Muscle of leg (tissue), 11 donors: ENCODE data around the gene LRRC52. TPM values are rescaled to one million over a fixed set of nuclear protein-coding genes. Genes with fewer than 3 reads are reported as not detected.
"Not testable (repeated sequence)": the region's sequence is repeated elsewhere in the genome, so short reads cannot be mapped to it uniquely, and the experiment has no call there.

Source experiments
- DNase-seq: peaks from one replicate; pipeline ENCODE4 v3.0.0; 2013
- H3K27ac ChIP-seq: one replicate; pipeline ENCODE4 v1.5.1; 2013; ENCODE audit warnings: mild to moderate bottlenecking, low read length, control low read depth
- H3K27me3 ChIP-seq: one replicate; pipeline ENCODE4 v1.6.1; 2013; ENCODE audit warnings: low read length; ENCODE audit not compliant: control insufficient read depth, insufficient read depth
- H3K36me3 ChIP-seq: one replicate; pipeline ENCODE4 v1.6.1; 2013; ENCODE audit warnings: low read length; ENCODE audit not compliant: control insufficient read depth, insufficient read depth
- H3K4me1 ChIP-seq: one replicate; pipeline ENCODE4 v1.6.1; 2013; ENCODE audit warnings: low read length; ENCODE audit not compliant: control insufficient read depth, insufficient read depth
- H3K4me3 ChIP-seq: one replicate; pipeline ENCODE4 v1.5.1; 2013; ENCODE audit warnings: low read length, control low read depth
- H3K9me3 ChIP-seq: replicated peaks from 2 replicates; pipeline ENCODE4 v1.6.1; 2013; ENCODE audit warnings: low read depth, low read length; ENCODE audit not compliant: control insufficient read depth
- WGBS: methylation state at CpG from one replicate; pipeline ENCODE4 v1.1.5; 2013; ENCODE audit warnings: missing lambda C conversion rate; ENCODE audit not compliant: insufficient coverage; 5-methylcytosine and 5-hydroxymethylcytosine counted together
- polyA plus RNA-seq, 8 donors: library from polyadenylated mRNA; unstranded; fragments of 120-200 nt; gene quantifications; one replicate each; pipeline versions ENCODE4 v1.2.1 to v1.2.3, GENCODE V29; 2013; ENCODE audit warnings: inconsistent platforms in 1 of 8, low replicate concordance in 1 of 8; ENCODE audit not compliant: insufficient read length in 8 of 8, insufficient read depth in 1 of 8
- total RNA-seq: library from RNA; stranded (reverse); fragments of 120-200 nt; gene quantifications from one replicate; pipeline ENCODE4 v1.2.4, GENCODE V29; 2013

The LRRC52 gene
- total and polyA plus RNA-seq, 9 donors, result 0.09 to 0.45 (median 0.24) TPM; not detected in 1

DNA sequence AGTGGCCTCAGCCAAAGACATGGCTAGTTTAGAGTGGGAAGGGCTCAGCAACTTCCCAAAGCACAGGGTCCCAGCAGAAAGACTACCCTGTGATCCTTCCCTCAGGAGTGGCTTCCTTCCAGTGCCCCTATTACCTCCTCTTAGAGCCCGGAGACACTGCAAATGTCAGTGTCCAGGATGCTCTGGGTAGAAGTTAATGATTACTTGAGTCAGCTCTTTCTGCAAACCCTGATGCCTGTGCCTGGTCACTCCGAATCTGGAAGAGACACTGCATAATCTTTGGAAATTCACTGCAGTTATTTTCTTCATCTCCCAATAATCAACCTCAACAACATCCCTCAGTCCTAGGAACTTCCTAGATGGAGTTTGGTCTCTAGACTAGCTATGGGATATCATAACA lies 60.0 kb downstream of the LRRC52 start:
- WGBS, result no CpG with 5 or more reads among the region's 2 CpGs
- H3K27ac ChIP-seq, result no peak overlapping the region
- DNase-seq, result no peak
- peaks cover under 1% of the 10 kb centered on the region for H3K4me1 ChIP-seq
- no peaks in the 10 kb centered on the region for H3K9me3 ChIP-seq
- H3K4me3 ChIP-seq, result no peak overlapping the region
- no peaks in the 10 kb centered on the region for H3K27me3 ChIP-seq
- H3K36me3 ChIP-seq, result no peaks in the 10 kb centered on the region

GRCh38 chr1:165605246-165605645 lies 61.4 kb downstream of the LRRC52 start:
- DNase-seq, result no peak
- Histone ChIP-seq H3K9me3 (no peaks in the 10 kb centered on the region), H3K4me3 (no peak overlapping the region), H3K27ac (no peak overlapping the region), H3K4me1 (no peaks in the 10 kb centered on the region), H3K27me3 (no peaks in the 10 kb centered on the region), H3K36me3 (no peaks in the 10 kb centered on the region)
- WGBS, result 90% methylated on average over 4 of the region's 4 CpGs

GRCh38 chr1:165606676-165607075 lies 62.9 kb downstream of the LRRC52 start:
- H3K27me3 ChIP-seq, H3K9me3 ChIP-seq, H3K36me3 ChIP-seq, H3K27ac ChIP-seq, DNase-seq, H3K4me3 ChIP-seq, H3K4me1 ChIP-seq: not testable (repeated sequence)
- 87% methylated on average over 7 of the region's 12 CpGs for WGBS

GRCh38 chr1:165610866-165611265 lies 67.1 kb downstream of the LRRC52 start:
- WGBS, result no CpG with 5 or more reads among the region's 1 CpG
- H3K27ac ChIP-seq, result no peak overlapping the region

GRCh38 chr1:165612062-165612461 lies 68.3 kb downstream of the LRRC52 start:
- Histone ChIP-seq H3K4me1 (no peaks in the 10 kb centered on the region), H3K27ac (no peak overlapping the region), H3K27me3 (peaks cover 5% of the 10 kb centered on the region), H3K4me3 (no peak overlapping the region), H3K9me3 (no peaks in the 10 kb centered on the region), H3K36me3 (no peaks in the 10 kb centered on the region)
- WGBS, result no CpG with 5 or more reads among the region's 3 CpGs
- DNase-seq, result no peak

More at GRCh38 chr1:165610866-165611265, 67.1 kb downstream of the LRRC52 start:
- H3K27me3 ChIP-seq, result peaks cover 4% of the 10 kb centered on the region
- DNase-seq, result no peak
- H3K4me1 ChIP-seq, result no peaks in the 10 kb centered on the region
- H3K9me3 ChIP-seq, result no peaks in the 10 kb centered on the region
- no peaks in the 10 kb centered on the region for H3K36me3 ChIP-seq
- no peak overlapping the region for H3K4me3 ChIP-seq

Other genes with a start within 250 kb of the LRRC52 start
- gene LMX1A, start 187.3 kb upstream of the LRRC52 start, total RNA-seq, result 0.84 TPM
- 1 to 10 TPM in 4 of 8 donors, under 1 TPM in 4; 0.37 to 2.2 (median 0.96) TPM for gene LMX1A, start 187.3 kb upstream of the LRRC52 start, polyA plus RNA-seq
- 53.0 TPM for gene RXRG, start 98.9 kb upstream of the LRRC52 start, total RNA-seq
- 10 to 100 TPM; 42.1 to 59.3 (median 54.1) TPM for gene RXRG, start 98.9 kb upstream of the LRRC52 start, polyA plus RNA-seq
- 194 TPM for gene MGST3, start 87.2 kb downstream of the LRRC52 start, total RNA-seq
- gene MGST3, start 87.2 kb downstream of the LRRC52 start, polyA plus RNA-seq, result 100 to 1,000 TPM; 133 to 182 (median 166) TPM
- 40.1 TPM for gene ALDH9A1, start 154.6 kb downstream of the LRRC52 start, total RNA-seq
- gene ALDH9A1, start 154.6 kb downstream of the LRRC52 start, polyA plus RNA-seq, result 10 to 100 TPM; 37.1 to 55.2 (median 42.5) TPM
- gene TMCO1, start 224.9 kb downstream of the LRRC52 start, total RNA-seq, result 60.3 TPM
- 10 to 100 TPM; 53.3 to 72.6 (median 56.6) TPM for gene TMCO1, start 224.9 kb downstream of the LRRC52 start, polyA plus RNA-seq